Hematopoietic multipotent progenitor cell treated with erythropoietin and hydrocortisone succinate and interleukin-3 and kit ligand, for 15 days (in vitro differentiated cells): Measurements from ENCODE around the gene GALNTL6.
A peak's percentile ranks its signal among the peaks of the same experiment; 100 is the strongest.

Experiments used
- DNase-seq: peaks from one replicate; pipeline ENCODE4 v3.0.0-alpha.2; 2015; ENCODE audit warnings: low spot score

Gene GALNTL6

DNA sequence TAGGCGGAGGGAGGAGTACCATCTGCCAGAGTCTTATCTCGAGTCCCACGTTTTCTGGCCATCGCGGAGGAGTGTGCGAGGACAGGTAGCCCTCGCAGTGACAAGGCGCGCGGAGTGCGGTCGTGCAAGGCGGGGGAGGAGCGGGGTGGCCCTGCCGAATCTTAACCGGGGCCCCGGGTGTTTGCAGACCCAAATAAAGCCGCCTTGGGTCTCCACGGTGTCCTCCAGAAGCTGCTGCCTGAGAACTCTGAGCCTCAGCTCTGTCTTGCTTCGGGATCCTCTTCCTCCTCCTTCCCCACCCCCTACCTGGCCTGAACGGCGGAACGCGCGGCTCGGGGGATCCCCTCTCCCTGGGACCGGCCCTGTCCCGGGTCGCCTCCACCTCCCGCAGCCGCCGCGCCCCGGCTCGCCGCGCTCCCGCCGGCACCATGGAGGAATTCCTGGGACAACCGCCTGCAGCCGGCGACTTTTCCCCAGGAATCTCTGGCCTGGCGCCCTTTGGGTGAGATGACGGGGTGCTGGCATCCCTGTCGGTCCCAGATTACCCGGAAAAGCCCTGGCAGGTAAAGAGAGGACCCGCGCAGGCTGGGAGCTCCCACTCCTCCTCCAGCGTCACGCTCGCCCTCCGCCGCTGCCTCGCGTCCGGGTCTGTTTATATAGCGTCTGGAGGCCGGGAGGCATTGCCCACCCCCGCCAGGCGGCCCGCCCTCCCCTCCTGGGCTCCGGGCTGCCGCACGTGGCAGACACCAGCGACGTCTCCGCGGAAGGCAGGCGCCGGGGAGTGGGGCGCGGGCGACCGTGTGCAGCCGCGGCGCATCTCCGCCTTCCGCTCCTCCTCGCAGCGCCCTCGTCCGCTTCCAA, at the start of gene GALNTL6:
GALNTL6 (plus strand) TSS at position 740 of the 861 bp plus-strand sequence.
- DNase-seq, result peak; percentile 40

DNA sequence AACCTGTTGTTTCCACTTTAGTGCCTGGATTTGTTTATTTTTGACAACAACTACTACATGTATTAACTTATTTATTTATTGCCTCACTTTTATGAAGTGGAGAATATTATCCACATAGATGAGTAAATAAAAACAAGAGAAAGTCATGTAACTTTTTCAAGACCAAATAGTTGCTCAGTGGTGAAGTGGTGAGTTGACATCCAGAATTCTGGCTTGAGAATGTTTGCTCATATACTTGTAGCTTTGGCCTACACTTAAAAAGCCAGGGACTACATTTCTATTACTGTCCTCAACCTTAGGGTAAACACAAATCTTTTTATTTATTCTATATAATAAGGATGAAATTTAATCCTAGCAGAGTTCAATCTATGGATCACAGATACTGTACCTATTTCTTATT, 47.7 kb upstream of the GALNTL6 start:
- no peak for DNase-seq

DNA sequence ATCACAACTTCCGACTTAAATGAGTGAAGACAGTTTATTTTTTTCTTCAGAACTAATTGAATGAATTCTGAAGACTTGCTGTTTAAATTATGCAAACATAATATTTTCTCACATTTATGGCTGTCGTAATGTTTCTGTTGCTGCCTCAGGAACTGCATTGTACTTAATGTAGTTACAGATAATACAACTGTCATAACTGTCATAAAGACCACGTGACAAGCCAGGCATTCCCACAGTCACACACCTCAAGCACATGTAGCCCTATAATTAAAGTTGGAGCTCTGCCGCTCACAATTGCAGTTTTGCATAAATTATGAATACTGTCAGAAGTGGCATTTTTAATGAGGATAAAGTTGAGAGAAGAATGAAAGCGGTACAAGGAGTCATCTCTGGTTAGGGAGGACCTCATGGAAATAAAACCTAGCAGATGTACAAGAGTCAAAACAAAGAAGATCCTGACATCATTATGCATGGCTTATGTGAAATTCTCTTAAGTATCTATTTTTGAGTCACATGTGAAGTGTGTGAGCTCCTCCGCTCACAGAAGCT, 38.5 kb upstream of the GALNTL6 start:
- DNase-seq, result no peak

DNA sequence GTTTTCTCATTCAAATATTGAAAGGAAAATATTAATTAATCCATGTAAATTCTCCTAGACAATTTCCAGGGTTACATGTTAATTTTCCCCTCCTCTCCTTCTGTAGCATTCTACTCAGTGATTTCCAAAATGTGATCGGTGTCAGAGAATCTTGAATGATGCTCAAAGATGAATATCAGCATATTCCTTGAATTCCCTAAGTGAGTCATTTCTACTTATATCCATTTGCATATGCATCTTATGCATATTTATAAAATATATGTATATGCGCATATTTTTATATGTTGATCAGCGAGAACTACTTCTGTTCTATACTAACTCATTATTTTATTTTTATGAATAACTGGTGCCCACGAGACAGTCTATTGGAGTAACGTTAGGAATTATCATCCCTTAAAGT, 33.9 kb upstream of the GALNTL6 start:
- DNase-seq, result no peak

DNA sequence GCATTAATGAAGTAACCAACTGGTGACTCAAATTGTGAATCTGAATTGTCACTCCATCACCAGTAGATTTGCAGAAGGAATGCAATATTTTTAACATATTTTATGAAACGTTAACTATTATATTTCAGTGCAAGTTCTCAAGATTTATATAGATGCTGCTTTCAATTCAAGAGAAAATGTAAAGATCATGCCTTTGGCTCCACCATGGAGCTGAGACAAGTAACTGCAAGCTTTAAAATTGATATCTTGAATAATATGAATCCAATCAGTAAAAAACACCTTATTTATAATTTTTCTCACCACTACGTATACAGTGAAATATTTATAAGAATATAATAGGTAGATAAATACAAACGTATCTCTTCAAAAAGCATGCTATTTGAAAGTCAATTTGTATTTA, 27.8 kb upstream of the GALNTL6 start:
- DNase-seq, result no peak

DNA sequence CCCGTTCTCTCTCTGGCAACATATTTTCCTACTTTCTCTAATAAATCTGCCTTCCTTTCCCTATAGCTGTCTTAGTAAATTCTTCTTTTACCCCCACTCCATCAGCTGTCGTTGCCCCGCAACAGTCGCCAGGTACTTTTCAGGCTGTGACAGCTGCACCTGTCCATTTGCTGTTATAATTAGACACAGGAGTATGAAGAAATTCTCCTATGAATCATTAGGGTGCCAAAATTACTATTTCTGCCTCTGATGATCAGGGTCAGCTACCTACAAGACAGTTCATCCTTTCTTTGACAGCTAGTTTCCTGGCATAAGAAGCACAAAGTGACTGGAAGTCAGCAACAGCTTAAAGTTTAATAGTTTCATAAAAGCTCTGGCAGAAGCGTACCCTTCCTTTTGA, 19.5 kb upstream of the GALNTL6 start:
- DNase-seq, result no peak

DNA sequence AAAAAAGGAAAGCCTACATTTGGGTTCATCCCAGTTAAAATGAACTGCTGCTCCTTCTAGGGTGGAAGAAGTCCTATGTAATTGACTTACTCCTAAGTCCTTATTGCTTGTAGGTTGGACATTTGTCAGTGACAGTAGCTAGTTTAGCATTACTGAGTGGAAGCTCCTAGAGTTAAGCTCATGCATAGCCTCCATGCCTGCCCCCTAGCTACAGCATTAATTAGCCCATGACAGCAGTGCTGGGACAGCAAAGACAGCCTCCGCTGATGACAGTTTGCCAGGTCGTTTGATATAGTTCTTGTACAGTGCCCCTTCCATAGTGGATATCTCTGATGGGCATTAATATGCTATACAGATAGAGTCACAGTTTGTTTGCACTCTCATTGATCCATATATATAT, 18.7 kb upstream of the GALNTL6 start:
- DNase-seq, result no peak

DNA sequence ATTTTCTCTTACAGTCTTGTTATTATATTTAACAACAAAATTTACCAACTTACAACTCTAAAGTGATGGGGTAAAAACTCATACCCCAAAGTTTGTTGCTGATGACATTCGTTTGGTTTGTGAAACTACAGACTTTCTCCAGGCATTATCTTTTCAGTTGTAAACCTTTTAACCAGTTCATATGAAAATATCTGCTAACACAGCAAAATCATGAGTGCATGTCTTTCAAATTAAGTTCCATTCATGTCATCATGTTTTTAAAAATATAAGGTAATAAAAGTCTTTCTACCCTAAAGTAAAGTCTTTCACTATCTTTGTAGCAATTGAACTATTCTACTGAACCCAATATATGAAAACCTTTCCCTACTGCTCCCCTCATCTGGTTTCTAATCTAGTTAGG, 3.4 kb upstream of the GALNTL6 start:
- no peak for DNase-seq

DNA sequence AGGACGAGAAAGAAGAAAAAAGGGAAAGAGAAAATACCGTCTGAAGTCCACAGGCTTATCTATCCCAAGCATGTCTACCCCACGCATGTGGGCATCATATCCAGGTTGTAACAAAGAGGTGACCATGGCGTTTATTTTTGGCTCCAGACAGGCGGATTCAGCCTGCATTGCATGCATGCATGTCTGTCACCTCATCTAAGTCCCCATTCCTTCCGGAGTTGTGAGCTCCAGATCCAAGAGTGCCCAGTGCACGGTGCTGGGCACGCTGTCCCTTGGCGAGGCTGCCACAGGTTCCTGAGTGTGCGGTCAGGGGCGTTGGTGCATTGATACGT, 905 bp upstream of the GALNTL6 start:
- no peak for DNase-seq

DNA sequence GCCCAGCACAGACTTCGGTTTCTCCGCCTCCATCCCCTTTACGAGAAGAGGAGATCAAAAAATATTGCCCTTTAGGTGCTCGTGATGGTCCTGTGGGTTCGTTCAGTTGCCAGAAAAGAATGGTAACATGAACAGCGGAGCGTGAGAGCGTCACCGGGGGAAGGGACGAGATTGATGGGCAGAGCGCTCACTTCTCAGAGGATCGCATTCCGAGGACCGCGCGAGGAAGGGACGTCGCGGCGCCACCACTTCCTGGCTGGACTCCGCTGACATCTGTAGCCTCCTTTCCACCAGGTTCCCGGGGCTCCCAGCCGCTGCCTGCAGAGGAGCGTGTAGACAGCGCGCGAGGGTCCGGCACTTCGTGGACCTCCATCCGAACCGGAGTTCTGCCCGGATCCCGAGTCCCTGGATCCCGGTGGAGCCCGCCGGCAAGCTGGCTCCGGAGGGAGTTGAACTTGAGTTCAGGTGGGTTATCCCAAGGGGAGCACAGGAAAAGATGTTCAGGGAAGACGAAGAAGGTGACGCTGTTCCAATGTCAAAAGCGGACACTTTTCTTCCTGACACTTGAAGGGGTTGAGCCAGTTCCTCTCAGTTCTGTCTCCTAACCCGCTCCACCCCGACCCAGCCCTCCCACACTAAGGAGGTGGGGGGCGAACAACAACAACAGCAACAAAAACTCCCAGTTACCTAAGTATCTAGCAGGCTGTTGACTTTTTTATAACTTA, 484 bp downstream of the GALNTL6 start:
- no peak for DNase-seq

DNA sequence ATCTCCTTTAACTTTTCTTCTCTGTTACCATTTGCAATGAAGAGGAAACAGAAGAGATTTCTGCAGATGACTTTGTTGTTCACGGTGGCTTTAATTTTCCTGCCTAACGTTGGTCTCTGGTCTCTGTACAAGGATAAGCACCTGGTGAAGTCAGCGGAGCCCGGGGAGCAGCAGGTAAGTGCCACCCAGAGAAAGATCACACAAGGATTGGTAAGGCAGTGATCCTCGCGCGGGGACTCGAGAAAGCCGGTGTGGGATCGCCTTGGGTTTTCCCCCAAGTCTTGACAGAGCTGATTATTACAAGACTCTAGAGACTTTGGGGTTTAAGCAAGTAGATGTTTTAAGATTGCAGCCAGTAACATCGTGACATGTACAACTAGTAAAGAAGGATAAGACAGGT, 1.3 kb downstream of the GALNTL6 start:
- no peak for DNase-seq

DNA sequence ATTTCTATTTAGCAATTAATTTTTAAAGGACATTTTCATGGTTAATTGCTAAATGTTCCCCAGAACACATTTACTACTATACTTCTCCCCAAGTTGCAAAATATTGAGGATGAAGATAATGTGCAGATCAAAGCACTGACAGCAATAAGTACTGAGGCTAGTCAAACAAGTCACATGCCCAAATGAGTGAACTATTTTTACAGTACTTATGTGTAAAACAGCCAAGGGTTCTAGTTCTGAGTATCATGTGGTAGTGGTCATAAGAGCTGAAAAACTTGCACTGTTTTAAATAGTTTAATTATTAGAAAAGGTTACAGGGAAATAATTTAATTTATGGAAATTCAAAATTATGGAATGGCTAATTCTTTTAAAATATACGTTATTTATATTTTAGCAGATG, 3.8 kb downstream of the GALNTL6 start:
- no peak for DNase-seq

DNA sequence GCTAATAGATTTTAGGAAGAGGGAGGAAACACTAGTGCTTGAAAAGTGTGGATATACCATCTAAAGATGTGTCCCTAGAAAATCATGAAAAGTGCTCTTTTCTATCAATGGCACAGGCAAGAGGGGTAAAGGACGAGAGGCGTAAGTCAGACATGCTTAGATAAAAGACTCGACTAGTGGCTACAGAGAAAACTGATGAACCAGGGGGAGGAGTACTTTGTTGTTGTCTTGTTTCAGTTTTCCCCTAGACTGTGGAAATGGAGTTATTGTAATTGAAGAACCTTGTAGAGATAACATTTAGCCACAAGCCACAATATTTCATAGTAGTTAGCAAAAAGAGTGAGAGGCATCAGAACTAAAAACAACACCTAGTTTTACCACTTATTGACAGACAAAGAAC, 21.4 kb downstream of the GALNTL6 start:
- no peak for DNase-seq

DNA sequence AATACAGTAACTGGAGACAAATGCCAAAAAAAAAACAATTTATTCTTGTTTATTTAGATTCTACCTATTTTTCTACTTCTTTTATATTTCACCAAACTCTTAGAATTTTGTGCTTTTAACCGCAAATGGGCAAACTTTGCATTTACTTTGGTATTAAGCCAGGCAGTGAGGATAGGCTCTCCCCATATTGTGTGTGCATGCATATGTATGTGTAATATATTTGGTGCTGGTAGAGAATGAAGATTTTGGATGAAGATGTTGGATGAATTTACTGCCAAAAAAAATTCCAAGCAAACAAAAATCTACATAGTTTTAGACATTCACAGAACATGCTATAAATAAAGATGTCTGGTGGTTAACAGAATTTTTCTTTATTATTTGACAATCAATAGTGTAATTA, 30.3 kb downstream of the GALNTL6 start:
- no peak for DNase-seq

DNA sequence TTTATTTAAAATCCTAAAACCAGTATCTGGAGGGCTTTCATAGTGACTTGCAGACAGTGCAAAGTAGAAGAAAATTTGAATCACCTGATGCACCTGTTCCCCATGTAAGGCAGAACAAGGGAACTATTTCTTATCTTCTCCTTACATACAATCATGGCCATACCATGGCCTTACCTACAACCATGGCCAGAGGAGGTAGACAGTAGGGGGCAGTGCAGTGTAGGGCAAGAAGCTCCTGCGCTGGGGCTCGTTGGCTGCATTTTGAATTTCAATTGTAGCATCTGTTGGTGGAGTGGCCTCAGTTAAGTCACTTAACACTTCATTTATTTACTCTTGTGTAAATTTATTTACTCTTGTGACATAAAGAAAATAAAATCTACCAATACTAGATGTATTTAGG, 33.0 kb downstream of the GALNTL6 start:
- peak; percentile 7 for DNase-seq

DNA sequence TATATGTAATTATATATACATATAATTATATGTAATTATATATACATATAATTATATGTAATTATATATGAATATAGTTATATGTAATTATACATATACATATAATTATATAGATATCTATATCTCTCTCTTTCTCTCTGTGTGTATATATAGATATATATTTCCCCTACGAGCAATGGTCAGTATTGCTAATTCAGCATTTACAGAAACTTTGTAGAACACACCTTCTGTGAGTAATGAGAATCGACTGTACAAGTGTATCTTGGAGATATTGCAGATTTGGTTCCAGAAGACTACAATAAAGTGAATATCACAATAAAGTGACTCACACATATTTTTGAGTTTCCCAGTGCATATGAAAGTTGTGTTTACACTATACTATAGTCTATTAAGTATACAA, 33.7 kb downstream of the GALNTL6 start:
- no peak for DNase-seq

DNA sequence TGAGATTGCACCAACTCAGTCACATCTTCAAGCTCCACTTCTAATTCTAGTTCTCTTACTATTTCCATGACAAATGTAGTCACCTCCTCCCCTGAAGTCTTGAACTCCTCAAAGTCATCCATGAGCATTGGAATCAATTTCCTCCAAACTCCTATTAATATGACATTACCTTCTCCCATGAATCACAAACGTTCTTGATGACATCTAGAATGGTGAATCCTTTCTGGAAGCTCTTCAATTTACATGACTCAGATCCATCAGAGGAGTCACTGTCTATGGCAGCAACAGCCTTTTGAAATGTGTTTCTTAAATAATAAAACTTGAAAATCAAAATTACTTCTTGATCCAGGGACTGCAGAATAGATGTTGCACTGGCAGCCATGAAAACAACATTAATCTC, 34.5 kb downstream of the GALNTL6 start:
- DNase-seq, result no peak

DNA sequence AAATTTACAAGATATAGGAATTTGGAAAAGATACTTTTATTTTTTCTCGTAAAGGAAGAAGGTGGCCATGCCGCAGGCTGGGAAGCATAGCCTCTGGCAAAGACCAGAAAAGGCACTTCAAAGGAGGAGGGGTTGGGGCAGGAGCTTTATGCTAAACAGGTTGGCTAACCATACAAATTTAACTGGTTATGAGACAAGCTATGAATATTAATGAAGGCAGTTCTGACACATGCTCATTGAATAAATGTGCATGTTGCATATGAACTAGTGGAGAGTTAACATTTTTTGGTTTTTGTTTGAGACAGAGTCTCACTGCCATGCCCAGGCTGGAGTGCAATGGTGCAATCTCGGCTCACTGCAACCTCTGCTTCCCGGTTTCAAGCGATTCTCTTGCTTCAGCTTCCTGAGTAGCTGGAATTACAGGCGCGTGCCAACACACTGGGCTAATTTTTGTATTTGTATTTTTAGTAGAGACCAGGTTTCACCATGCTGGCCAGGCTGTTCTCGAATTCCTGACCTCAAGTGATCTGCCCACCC, 36.5 kb downstream of the GALNTL6 start:
- DNase-seq, result no peak

DNA sequence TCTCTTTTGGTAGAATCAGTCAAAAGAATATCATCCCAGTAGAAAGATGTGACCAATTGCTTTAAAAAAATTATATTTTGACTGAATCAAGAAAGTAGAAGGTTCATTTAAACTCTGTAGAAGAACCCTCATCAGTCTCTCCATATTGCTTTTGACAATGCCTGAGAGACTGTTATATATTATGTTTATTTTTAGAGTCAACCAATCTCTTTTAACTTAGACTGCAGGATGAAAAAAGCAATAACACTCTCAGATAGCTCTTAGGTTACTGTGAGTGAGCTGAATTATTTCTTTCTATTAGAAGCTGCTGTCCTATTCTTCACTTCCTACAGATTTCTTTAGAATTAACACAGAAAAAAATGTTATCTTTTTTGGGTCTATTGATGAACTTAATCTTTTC, 38.1 kb downstream of the GALNTL6 start:
- no peak for DNase-seq

DNA sequence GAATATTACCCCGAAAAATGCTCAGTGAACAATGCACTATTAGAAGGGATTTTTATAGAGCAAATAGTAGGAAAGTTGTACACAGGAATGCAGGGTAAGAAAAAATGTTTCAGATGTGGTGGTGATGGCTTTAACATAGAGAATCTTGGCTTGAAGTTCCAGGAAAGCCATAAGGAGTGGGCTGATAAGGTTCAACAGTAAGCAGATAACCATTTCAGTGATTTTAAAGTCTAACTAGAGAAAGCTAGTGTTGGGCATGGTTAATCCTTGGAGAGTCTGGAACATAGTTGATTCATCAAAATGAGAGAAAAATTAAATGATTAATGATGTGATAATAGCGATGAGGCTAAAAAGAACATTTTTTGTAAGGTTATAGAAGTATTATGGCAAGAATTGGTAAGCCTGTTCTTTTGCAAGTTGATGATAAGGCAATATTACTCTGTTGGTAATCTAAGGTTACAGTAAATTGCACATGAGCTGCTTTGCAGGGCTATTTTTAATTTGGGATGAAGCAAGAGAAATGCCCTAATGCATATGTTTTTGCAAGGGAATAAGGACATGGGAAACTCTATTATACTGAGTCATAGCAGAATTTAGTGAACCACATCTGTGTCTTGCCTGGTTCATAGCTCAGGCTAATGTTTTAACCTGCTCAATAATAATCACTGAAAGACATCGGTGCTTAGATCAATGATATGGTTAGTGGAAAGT, 44.3 kb downstream of the GALNTL6 start:
- DNase-seq, result no peak

DNA sequence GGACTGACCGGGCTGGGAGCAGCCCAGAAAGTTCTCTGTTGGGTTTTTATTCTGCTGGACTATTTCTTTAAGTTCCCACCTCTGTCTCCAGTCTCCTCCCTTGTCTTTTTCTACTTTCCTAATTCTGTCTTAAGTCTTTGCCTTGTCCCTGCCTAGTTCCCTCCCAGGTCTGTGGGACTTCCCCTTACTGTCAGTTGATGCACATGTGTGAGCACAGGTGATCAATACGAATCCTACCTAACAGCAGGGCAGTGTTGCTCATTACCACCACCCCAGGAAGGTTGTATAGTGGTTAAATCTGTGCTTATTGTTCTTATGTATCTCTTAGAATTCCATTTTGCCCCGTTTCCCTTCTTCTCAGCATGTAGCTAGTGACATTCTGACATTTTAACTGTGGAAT, 62.1 kb downstream of the GALNTL6 start:
- DNase-seq, result no peak

DNA sequence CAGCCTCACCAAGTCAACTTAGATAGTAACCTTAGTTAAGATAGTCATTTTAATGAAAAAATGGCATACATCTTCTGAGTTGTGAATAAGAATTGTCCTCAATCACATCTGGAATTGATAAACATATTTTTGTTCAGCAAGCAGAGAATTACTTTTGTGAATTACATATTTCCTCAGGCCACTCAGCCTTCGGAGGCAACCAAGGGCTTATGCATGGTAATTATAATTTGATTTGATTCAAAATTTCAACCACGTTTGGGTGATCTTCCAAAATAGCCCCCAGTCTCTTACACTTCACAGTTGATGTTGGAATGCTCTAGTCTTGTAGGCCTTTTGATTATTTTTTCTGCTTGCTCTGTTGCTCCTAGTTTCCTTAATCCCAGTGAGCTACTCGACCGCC, 63.4 kb downstream of the GALNTL6 start:
- DNase-seq, result no peak

DNA sequence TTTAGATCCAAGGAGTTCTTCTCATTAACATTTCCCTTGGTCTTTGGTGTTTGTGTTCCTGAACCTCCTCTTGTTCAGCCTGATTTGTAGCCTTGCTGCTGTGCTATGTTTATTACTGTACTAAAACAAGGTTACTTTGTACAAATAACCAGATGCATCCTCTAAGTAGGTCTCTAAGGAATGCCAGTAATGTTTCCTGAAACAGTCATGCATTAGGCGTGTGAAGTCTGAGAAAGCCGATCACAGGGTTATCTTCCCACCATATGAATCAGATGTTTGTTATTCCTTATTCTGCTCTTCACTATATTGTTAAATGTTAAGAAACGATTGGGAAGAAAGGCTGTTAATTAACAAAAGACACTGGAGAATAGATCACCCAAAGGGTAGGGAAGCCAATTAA, 66.9 kb downstream of the GALNTL6 start:
- DNase-seq, result no peak
